HepG2 (cell line): ENCODE measurements around the gene PROM2. TPM values are rescaled to one million over a fixed set of nuclear protein-coding genes. Genes with fewer than 3 reads are reported as not detected.

Experiments
- ATAC-seq: fragments of 200-7000 bp; cut with Tn5 transposase; 3 replicates; pipeline ENCODE4 v1.9.1; 2020; ENCODE audit warnings: mild to moderate bottlenecking, moderate library complexity
- BruUV-seq: library from RNA; stranded (reverse); fragments of 400-500 nt; replicated peaks from 2 replicates; lab custom pipeline; 2021; lab: Mats Ljungman, UMichigan
- CTCF ChIA-PET: fragments of 300-600 bp; formaldehyde crosslinking; extraction: SDS; loops from one replicate; lab custom pipeline; 2021; ENCODE audit warnings: low total read pairs, inconsistent platforms, low intra/inter-chr PET ratio; lab: Yijun Ruan, JAX
- POLR2A ChIA-PET: fragments of 350-600 bp; sonication (Branson Sonifier 250); formaldehyde crosslinking; loops from one replicate; lab custom pipeline; 2020; ENCODE audit warnings: antibody characterized with exemption, inconsistent platforms; lab: Yijun Ruan, JAX
- DNase-seq: peaks from one replicate; pipeline ENCODE4 v3.0.0-alpha.2; 2015; ENCODE audit warnings: low spot score
- FAIRE-seq: peaks from 3 replicates; lab custom pipeline; 2011; peaks lifted over from hg19 to GRCh38; lab: Jason Lieb, UNC
- H2AFZ ChIP-seq: one replicate; pipeline ENCODE4 v1.6.1; 2011; ENCODE audit warnings: low read length, inconsistent platforms
- H3K27ac ChIP-seq: fragments of 300-600 bp; 3 replicates; pipeline ENCODE4 v1.8.0; 2011; ENCODE audit warnings: mixed run types, mild to moderate bottlenecking, mixed read lengths, low read length, inconsistent platforms; ENCODE audit not compliant: insufficient read depth; ENCODE audit errors: extremely low read length
- H3K27me3 ChIP-seq, 2 experiments: fragments of 200-600 bp in 1 of 2; 2 replicates in 1 of 2; 3 replicates in 1 of 2; pipeline versions ENCODE4 v1.6.0 to v1.8.0; 2011; ENCODE audit warnings: low read length in 2 of 2, mild to moderate bottlenecking in 2 of 2, moderate library complexity in 2 of 2, inconsistent platforms in 1 of 2; ENCODE audit not compliant: insufficient read depth in 2 of 2, control insufficient read depth in 1 of 2
- H3K36me3 ChIP-seq, 2 experiments: fragments of 200-600 bp in 1 of 2; replicated peaks in 1 of 2; 2 replicates in 1 of 2; 3 replicates in 1 of 2; pipeline versions ENCODE4 v1.5.1 to v1.8.0; 2011; ENCODE audit warnings: low read length in 2 of 2, inconsistent platforms in 1 of 2; ENCODE audit not compliant: insufficient read depth in 2 of 2, control insufficient read depth in 1 of 2
- H3K4me1 ChIP-seq: 2 replicates; pipeline ENCODE4 v1.5.1; 2012; ENCODE audit warnings: low read length, inconsistent platforms; ENCODE audit not compliant: insufficient read depth
- H3K4me2 ChIP-seq: 2 replicates; pipeline ENCODE4 v1.6.0; 2011; ENCODE audit warnings: low read depth, low read length, inconsistent platforms
- H3K4me3 ChIP-seq, 3 experiments: fragments of 200-600 bp in 1 of 3; sonication (generic), shearing (Covaris generic) in 1 of 3; replicated peaks in 1 of 3; 2 replicates each; pipeline ENCODE4 v1.5.1; 2011 to 2016; ENCODE audit warnings: low read length in 3 of 3, inconsistent platforms in 2 of 3, low read depth in 2 of 3, mild to moderate bottlenecking in 2 of 3, control low read depth in 1 of 3, mixed read lengths in 1 of 3; ENCODE audit not compliant: insufficient read depth in 1 of 3
- H3K79me2 ChIP-seq: one replicate; pipeline ENCODE4 v1.6.1; 2011; ENCODE audit warnings: low read length, inconsistent platforms; ENCODE audit not compliant: insufficient read depth
- H3K9ac ChIP-seq: 2 replicates; pipeline ENCODE4 v1.6.0; 2011; ENCODE audit warnings: mild to moderate bottlenecking, low read depth, low read length, inconsistent platforms; ENCODE audit not compliant: insufficient read depth
- H3K9me3 ChIP-seq: 2 replicates; pipeline ENCODE4 v1.5.1; 2012; ENCODE audit warnings: mild to moderate bottlenecking, low read length
- H4K20me1 ChIP-seq: 2 replicates; pipeline ENCODE4 v1.6.0; 2011; ENCODE audit warnings: inconsistent platforms, mild to moderate bottlenecking, low read length, moderate library complexity; ENCODE audit not compliant: insufficient read depth
- GATAD2A ChIP-seq: IDR thresholded peaks from 2 replicates; pipeline ENCODE4 v1.6.1; 2016
- ZNF552 ChIP-seq: sonication (generic); formaldehyde crosslinking; IDR thresholded peaks from 2 replicates; pipeline ENCODE4 v1.9.0; 2022; ENCODE audit warnings: missing genetic modification reagents, mild to moderate bottlenecking, borderline replicate concordance
- ZNF7 ChIP-seq: IDR thresholded peaks from 2 replicates; pipeline ENCODE4 v1.6.1; 2016; ENCODE audit warnings: missing biosample characterization, missing genetic modification reagents
- ZNF768 ChIP-seq: sonication (generic); formaldehyde crosslinking; IDR thresholded peaks from 2 replicates; pipeline ENCODE4 v1.4.0; 2020; ENCODE audit warnings: missing genetic modification reagents
- WGBS: methylation state at CpG from one replicate; pipeline ENCODE4 v1.1.6; 2017; ENCODE audit warnings: low lambda C conversion rate; 5-methylcytosine and 5-hydroxymethylcytosine counted together
- in situ Hi-C: cut with HindIII; loops from 2 replicates; pipeline ENCODE4 v1.10.0; 2017; ENCODE audit warnings: low pct_unique_long_range_greater_than_20kb; ENCODE audit not compliant: extremely low pct_ligation_motif_present
- intact Hi-C: fragments of 100-400 bp; cut with micrococcal nuclease; formaldehyde crosslinking; loops from one replicate; pipeline ENCODE4 v1.10.0; 2022; ENCODE audit not compliant: unreplicated experiment
- polyA plus RNA-seq, 8 experiments: library from polyadenylated mRNA; depleted of rRNA in 3 of 8; stranded (reverse) in 7 of 8; unstranded in 1 of 8; fragments of >200 nt; fragmentation: Illumina TruSeq in 4 of 8; extraction: Trizol in 4 of 8; gene quantifications; 2 replicates each; pipeline versions ENCODE4 v1.2.1 to v1.2.3, GENCODE V29; 2011 to 2016; ENCODE audit warnings: low read depth in 4 of 8, missing spikeins in 1 of 8, mixed read lengths in 1 of 8; ENCODE audit not compliant: insufficient read depth in 1 of 8
- total RNA-seq, 5 experiments: library from RNA; depleted of rRNA; stranded (reverse); fragments of >200 nt; fragmentation: Illumina TruSeq; extraction: Trizol; gene quantifications; 2 replicates each; pipeline ENCODE4 v1.2.3, GENCODE V29; 2016; ENCODE audit warnings: low read depth in 1 of 5
- TF ChIP-seq, protein P1 (sequence below): sonication (generic); formaldehyde crosslinking; IDR thresholded peaks from 2 replicates; pipeline ENCODE4 v1.5.0; 2020; ENCODE audit warnings: missing genetic modification reagents, mild to moderate bottlenecking, borderline replicate concordance
- TF ChIP-seq, protein P2 (sequence below): IDR thresholded peaks from 2 replicates; pipeline ENCODE4 v1.6.1; 2016; ENCODE audit warnings: low read depth, missing genetic modification reagents, missing compliant biosample characterization
- TF ChIP-seq, protein P3 (sequence below): sonication (generic); formaldehyde crosslinking; IDR thresholded peaks from 2 replicates; pipeline ENCODE4 v1.4.0; 2020; ENCODE audit warnings: missing genetic modification reagents, low read depth, mild to moderate bottlenecking, borderline replicate concordance
- TF ChIP-seq, protein P4 (sequence below): sonication (generic); formaldehyde crosslinking; IDR thresholded peaks from 2 replicates; pipeline ENCODE4 v1.4.0; 2020; ENCODE audit warnings: missing genetic modification reagents

Gene PROM2
- total and polyA plus RNA-seq, 2 of the 13 experiments (the other 11 are each of a cell fraction or from before 2014, with no cell fraction given) = not detected

DNA sequence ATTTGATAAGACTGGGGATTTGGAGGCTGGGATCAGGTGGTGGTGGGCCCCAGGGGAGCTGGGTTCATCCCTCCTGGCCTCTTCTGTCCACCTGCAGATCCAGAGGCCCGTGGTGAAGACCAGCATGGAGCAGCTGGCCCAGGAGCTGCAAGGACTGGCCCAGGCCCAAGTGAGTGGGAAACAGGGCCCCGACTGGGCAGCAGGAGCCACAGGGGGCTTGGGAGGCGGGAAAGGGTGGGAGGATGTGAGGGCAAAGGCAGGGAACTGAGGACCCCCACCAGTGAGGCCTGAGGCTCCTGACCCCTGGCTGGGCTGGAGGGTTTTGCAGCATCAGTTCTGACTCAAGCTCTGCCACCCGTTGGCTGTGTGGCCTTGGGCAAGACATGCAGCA lies 11.3 kb downstream of the PROM2 start:
- ChIA-PET CTCF (no interaction called here), POLR2A (no interaction called here)
- Histone ChIP-seq H3K27me3 (peaks cover 3 to 11% of the 10 kb centered on the region in 2 experiments; a peak in 4 of 5 replicates), H3K9ac (no peak overlapping the region), H3K79me2 (no peaks in the 10 kb centered on the region), H3K27ac (no peak overlapping the region), H3K4me3 (no peak overlapping the region), H3K9me3 (no peaks in the 10 kb centered on the region), H4K20me1 (no peaks in the 10 kb centered on the region; the same call in 1 of the 2 replicates), H3K4me1 (no peaks in the 10 kb centered on the region), H2AFZ (no peak overlapping the region), H3K4me2 (no peak overlapping the region), H3K36me3 (no peaks in the 10 kb centered on the region)
- TF ChIP-seq, protein P1, sequence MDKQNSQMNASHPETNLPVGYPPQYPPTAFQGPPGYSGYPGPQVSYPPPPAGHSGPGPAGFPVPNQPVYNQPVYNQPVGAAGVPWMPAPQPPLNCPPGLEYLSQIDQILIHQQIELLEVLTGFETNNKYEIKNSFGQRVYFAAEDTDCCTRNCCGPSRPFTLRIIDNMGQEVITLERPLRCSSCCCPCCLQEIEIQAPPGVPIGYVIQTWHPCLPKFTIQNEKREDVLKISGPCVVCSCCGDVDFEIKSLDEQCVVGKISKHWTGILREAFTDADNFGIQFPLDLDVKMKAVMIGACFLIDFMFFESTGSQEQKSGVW (CRISPR knock-in tag) = no peak
- TF ChIP-seq ZNF552 = no peak
- peak; percentile 78; the same call in 1 of the 2 replicates for TF ChIP-seq ZNF768 (CRISPR knock-in tag)
- no peak for TF ChIP-seq GATAD2A (CRISPR knock-in tag)
- WGBS = 0% methylated on average over 1 of the region's 4 CpGs
- ATAC-seq (no peak), DNase-seq (no peak), FAIRE-seq (no peak)
- intact Hi-C loops = no loop called here
- BruUV-seq = no TSS peak
- in situ Hi-C loops = no loop called here

DNA sequence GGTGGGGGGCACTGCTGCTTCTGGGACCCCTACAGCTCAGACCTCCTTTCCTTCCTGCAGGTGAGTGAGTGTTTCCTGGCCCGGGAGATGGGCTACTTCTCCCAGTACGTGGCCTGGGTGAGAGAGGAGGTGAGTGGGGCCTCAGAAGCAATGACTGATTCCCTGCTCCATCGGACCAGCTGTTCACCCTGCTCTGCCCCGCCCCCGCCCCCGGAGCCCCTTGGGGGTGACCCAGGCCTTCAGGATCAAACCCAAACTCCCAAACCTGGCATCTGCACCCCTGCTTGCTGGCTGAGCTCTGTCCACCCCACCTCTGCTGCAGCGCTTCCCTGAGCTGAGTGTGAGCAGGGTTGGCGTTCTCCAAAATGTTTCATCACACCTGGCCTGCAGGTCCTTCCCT lies 13.1 kb downstream of the PROM2 start:
- intact Hi-C loops = no loop called here
- no peak for TF ChIP-seq ZNF7
- TF ChIP-seq, protein P2, sequence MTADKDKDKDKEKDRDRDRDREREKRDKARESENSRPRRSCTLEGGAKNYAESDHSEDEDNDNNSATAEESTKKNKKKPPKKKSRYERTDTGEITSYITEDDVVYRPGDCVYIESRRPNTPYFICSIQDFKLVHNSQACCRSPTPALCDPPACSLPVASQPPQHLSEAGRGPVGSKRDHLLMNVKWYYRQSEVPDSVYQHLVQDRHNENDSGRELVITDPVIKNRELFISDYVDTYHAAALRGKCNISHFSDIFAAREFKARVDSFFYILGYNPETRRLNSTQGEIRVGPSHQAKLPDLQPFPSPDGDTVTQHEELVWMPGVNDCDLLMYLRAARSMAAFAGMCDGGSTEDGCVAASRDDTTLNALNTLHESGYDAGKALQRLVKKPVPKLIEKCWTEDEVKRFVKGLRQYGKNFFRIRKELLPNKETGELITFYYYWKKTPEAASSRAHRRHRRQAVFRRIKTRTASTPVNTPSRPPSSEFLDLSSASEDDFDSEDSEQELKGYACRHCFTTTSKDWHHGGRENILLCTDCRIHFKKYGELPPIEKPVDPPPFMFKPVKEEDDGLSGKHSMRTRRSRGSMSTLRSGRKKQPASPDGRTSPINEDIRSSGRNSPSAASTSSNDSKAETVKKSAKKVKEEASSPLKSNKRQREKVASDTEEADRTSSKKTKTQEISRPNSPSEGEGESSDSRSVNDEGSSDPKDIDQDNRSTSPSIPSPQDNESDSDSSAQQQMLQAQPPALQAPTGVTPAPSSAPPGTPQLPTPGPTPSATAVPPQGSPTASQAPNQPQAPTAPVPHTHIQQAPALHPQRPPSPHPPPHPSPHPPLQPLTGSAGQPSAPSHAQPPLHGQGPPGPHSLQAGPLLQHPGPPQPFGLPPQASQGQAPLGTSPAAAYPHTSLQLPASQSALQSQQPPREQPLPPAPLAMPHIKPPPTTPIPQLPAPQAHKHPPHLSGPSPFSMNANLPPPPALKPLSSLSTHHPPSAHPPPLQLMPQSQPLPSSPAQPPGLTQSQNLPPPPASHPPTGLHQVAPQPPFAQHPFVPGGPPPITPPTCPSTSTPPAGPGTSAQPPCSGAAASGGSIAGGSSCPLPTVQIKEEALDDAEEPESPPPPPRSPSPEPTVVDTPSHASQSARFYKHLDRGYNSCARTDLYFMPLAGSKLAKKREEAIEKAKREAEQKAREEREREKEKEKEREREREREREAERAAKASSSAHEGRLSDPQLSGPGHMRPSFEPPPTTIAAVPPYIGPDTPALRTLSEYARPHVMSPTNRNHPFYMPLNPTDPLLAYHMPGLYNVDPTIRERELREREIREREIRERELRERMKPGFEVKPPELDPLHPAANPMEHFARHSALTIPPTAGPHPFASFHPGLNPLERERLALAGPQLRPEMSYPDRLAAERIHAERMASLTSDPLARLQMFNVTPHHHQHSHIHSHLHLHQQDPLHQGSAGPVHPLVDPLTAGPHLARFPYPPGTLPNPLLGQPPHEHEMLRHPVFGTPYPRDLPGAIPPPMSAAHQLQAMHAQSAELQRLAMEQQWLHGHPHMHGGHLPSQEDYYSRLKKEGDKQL (CRISPR knock-in tag) = no peak
- TF ChIP-seq, protein P3, sequence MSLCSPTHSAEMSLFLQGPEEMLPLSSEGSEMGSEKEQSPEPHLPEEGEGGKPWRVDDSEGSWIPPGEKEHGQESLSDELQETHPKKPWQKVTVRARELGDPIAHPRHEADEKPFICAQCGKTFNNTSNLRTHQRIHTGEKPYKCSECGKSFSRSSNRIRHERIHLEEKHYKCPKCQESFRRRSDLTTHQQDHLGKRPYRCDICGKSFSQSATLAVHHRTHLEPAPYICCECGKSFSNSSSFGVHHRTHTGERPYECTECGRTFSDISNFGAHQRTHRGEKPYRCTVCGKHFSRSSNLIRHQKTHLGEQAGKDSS (CRISPR knock-in tag) = no peak
- TF ChIP-seq, protein P4, sequence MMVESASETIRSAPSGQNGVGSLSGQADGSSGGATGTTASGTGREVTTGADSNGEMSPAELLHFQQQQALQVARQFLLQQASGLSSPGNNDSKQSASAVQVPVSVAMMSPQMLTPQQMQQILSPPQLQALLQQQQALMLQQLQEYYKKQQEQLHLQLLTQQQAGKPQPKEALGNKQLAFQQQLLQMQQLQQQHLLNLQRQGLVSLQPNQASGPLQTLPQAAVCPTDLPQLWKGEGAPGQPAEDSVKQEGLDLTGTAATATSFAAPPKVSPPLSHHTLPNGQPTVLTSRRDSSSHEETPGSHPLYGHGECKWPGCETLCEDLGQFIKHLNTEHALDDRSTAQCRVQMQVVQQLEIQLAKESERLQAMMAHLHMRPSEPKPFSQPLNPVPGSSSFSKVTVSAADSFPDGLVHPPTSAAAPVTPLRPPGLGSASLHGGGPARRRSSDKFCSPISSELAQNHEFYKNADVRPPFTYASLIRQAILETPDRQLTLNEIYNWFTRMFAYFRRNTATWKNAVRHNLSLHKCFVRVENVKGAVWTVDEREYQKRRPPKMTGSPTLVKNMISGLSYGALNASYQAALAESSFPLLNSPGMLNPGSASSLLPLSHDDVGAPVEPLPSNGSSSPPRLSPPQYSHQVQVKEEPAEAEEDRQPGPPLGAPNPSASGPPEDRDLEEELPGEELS = no peak

More for the DNA sequence above, 13.1 kb downstream of the PROM2 start:
- Histone ChIP-seq H4K20me1 (no peaks in the 10 kb centered on the region; the same call in 1 of the 2 replicates), H3K9me3 (0 out of 2 replicates have a peak, but pooled peaks cover 3% of the 10 kb centered on the region), H3K79me2 (no peaks in the 10 kb centered on the region), H2AFZ (no peak overlapping the region), H3K4me3 (no peak overlapping the region), H3K9ac (no peak overlapping the region), H3K27me3 (peaks cover 3 to 11% of the 10 kb centered on the region in 2 experiments; a peak in 4 of 5 replicates), H3K4me2 (no peak overlapping the region), H3K27ac (no peak overlapping the region), H3K36me3 (no peaks in the 10 kb centered on the region), H3K4me1 (no peaks in the 10 kb centered on the region)
- DNase-seq = no peak
- CTCF ChIA-PET = no interaction called here
- in situ Hi-C loops = no loop called here
- 13% methylated on average over 7 of the region's 8 CpGs for WGBS
- POLR2A ChIA-PET = no interaction called here
- BruUV-seq = no TSS peak
- ATAC-seq = no peak
- no peak for FAIRE-seq
